Fibroblast of lung (primary cell): ENCODE measurements around the gene ALPK1. TPM values are rescaled to one million over a fixed set of nuclear protein-coding genes. Genes with fewer than 3 reads are reported as not detected.

Source experiments
- DNase-seq, 2 donors: peaks; one replicate each; pipeline versions ENCODE4 v3.0.0 to v3.0.0-alpha.2; 2010; ENCODE audit warnings: low read depth in 2 of 2
- H2AFZ ChIP-seq: 2 replicates; pipeline ENCODE4 v1.5.1; 2012; ENCODE audit warnings: low read length, control low read depth, inconsistent platforms
- H3K27ac ChIP-seq: 2 replicates; pipeline ENCODE4 v1.5.1; 2011; ENCODE audit warnings: low read length, control low read depth; ENCODE audit not compliant: insufficient read depth
- H3K27me3 ChIP-seq: 2 replicates; pipeline ENCODE4 v1.5.1; 2011; ENCODE audit warnings: mild to moderate bottlenecking, low read length; ENCODE audit not compliant: control insufficient read depth, insufficient read depth
- H3K36me3 ChIP-seq: 2 replicates; pipeline ENCODE4 v1.5.1; 2011; ENCODE audit warnings: low read length; ENCODE audit not compliant: control insufficient read depth, insufficient read depth
- H3K4me1 ChIP-seq: 2 replicates; pipeline ENCODE4 v1.5.1; 2011; ENCODE audit warnings: low read length; ENCODE audit not compliant: control insufficient read depth, insufficient read depth; ENCODE audit errors: extremely low read depth
- H3K4me2 ChIP-seq: 2 replicates; pipeline ENCODE4 v1.5.1; 2011; ENCODE audit warnings: low read length, control low read depth; ENCODE audit not compliant: insufficient read depth; ENCODE audit errors: extremely low read depth
- H3K4me3 ChIP-seq, 4 experiments: fragments of 200-600 bp in 1 of 4; sonication (generic) in 1 of 4; replicated peaks in 1 of 4; 2 replicates each; pipeline ENCODE4 v1.5.1; 2011 to 2016; ENCODE audit warnings: low read length in 4 of 4, low read depth in 3 of 4, mild to moderate bottlenecking in 3 of 4, control low read depth in 2 of 4, inconsistent platforms in 1 of 4, mixed read lengths in 1 of 4; ENCODE audit not compliant: insufficient read depth in 1 of 4; ENCODE audit errors: control extremely low read depth in 1 of 4
- H3K79me2 ChIP-seq: 2 replicates; pipeline ENCODE4 v1.5.1; 2012; ENCODE audit warnings: mild to moderate bottlenecking, low read length, inconsistent platforms; ENCODE audit not compliant: control insufficient read depth, insufficient read depth
- H3K9ac ChIP-seq: 2 replicates; pipeline ENCODE4 v1.5.1; 2011; ENCODE audit warnings: mild to moderate bottlenecking, low read length, control low read depth; ENCODE audit not compliant: insufficient read depth
- H3K9me3 ChIP-seq: 2 replicates; pipeline ENCODE4 v1.5.1; 2012; ENCODE audit warnings: low read depth, low read length; ENCODE audit not compliant: control insufficient read depth, insufficient read depth
- H4K20me1 ChIP-seq: 2 replicates; pipeline ENCODE4 v1.5.1; 2011; ENCODE audit warnings: low read length; ENCODE audit not compliant: control insufficient read depth, insufficient read depth; ENCODE audit errors: extremely low read depth
- EZH2 ChIP-seq: IDR thresholded peaks from 2 replicates; pipeline ENCODE4 v1.5.1; 2012; ENCODE audit warnings: low read length, control low read depth, mild to moderate bottlenecking; ENCODE audit errors: missing control alignments
- polyA plus RNA-seq, 2 donors: library from polyadenylated mRNA; depleted of rRNA in 1 of 2; stranded (reverse) in 1 of 2; unstranded in 1 of 2; fragments of >200 nt; gene quantifications; 2 replicates each; pipeline ENCODE4 v1.2.1, GENCODE V29; 2011 to 2012; ENCODE audit warnings: missing spikeins in 1 of 2
- total RNA-seq: library from RNA; depleted of rRNA; stranded (reverse); fragments of >200 nt; gene quantifications from 2 replicates; pipeline ENCODE4 v1.2.1, GENCODE V29; 2014
- TF ChIP-seq, protein P1 (sequence below), 2 donors: IDR thresholded peaks in 1 of 2; conservative IDR thresholded peaks in 1 of 2; 1 replicate in 1 of 2; 2 replicates in 1 of 2; pipeline ENCODE4 v1.5.1; 2011 to 2012; ENCODE audit warnings: low read length in 2 of 2, control low read depth in 1 of 2, inconsistent platforms in 1 of 2, low read depth in 1 of 2, mild to moderate bottlenecking in 1 of 2

The ALPK1 gene
- total and polyA plus RNA-seq, 2 donors (not counting 1 experiment from before 2014, with no cell fraction given): 9.3 to 50.2 TPM

DNA sequence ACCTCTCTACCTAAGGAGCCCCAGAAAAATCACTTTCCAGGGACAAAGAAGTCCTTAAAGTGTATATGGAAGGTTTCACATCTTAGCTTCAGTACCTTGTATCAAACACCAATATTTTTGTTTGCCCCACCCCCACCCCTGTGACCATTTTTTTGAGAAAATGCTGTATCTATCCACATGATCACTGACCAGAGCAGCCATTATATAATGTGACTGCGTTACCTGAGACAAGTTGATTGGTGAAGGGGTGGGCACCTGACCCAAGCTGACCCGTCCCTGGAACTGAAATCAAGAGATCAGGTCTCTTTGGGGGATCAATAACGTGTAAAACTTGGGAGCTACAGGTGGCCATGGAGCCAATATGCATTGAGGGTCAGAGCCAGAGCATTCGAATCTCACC, 22.2 kb upstream of the ALPK1 start:
- Histone ChIP-seq H3K27me3 (no peaks in the 10 kb centered on the region), H3K27ac (no peak overlapping the region), H3K36me3 (no peaks in the 10 kb centered on the region), H3K4me1 (peaks cover 7% of the 10 kb centered on the region), H3K4me3 (no peak overlapping the region), H3K9me3 (no peaks in the 10 kb centered on the region), H3K4me2 (no peak overlapping the region), H3K79me2 (no peaks in the 10 kb centered on the region), H3K9ac (no peak overlapping the region), H2AFZ (no peak overlapping the region), H4K20me1 (no peaks in the 10 kb centered on the region)
- no peak for DNase-seq
- TF ChIP-seq, protein P1, sequence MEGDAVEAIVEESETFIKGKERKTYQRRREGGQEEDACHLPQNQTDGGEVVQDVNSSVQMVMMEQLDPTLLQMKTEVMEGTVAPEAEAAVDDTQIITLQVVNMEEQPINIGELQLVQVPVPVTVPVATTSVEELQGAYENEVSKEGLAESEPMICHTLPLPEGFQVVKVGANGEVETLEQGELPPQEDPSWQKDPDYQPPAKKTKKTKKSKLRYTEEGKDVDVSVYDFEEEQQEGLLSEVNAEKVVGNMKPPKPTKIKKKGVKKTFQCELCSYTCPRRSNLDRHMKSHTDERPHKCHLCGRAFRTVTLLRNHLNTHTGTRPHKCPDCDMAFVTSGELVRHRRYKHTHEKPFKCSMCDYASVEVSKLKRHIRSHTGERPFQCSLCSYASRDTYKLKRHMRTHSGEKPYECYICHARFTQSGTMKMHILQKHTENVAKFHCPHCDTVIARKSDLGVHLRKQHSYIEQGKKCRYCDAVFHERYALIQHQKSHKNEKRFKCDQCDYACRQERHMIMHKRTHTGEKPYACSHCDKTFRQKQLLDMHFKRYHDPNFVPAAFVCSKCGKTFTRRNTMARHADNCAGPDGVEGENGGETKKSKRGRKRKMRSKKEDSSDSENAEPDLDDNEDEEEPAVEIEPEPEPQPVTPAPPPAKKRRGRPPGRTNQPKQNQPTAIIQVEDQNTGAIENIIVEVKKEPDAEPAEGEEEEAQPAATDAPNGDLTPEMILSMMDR (conservative IDR thresholded peaks at IDR 0.05 in 1 of 2, IDR thresholded peaks at IDR 0.05 in 1 of 2; ENCODE audit: low read depth in 1 of 2, low read length in 2 of 2): no peak
- no peak for TF ChIP-seq EZH2

DNA sequence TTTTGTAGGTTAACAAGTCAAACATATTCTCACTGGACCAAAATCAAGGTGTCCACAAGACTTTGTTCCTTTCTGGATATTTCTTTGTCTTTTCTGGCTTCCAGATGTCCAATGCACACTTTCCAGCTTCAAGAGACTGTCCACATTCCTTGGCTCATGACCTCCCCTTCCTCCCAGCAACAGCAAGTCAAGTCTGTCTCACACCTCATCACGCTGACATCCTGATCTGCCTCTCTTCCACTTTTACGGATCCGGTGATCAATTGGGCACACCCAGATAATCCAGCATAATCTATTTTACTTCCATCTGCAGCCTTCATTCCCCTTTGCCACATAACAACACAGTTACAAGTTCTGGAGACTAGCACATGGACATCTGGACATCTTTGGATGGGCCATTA, 21.1 kb upstream of the ALPK1 start:
- Histone ChIP-seq H3K9ac (no peak overlapping the region), H3K9me3 (no peaks in the 10 kb centered on the region), H3K4me3 (no peak overlapping the region), H2AFZ (no peak overlapping the region), H3K27ac (no peak overlapping the region), H3K27me3 (no peaks in the 10 kb centered on the region), H3K79me2 (no peaks in the 10 kb centered on the region), H3K36me3 (no peaks in the 10 kb centered on the region), H4K20me1 (no peaks in the 10 kb centered on the region), H3K4me1 (peaks cover under 1% of the 10 kb centered on the region), H3K4me2 (no peak overlapping the region)
- no peak for DNase-seq
- TF ChIP-seq, protein P1 (conservative IDR thresholded peaks at IDR 0.05 in 1 of 2, IDR thresholded peaks at IDR 0.05 in 1 of 2; ENCODE audit: low read depth in 1 of 2, low read length in 2 of 2): no peak
- TF ChIP-seq EZH2: no peak

DNA sequence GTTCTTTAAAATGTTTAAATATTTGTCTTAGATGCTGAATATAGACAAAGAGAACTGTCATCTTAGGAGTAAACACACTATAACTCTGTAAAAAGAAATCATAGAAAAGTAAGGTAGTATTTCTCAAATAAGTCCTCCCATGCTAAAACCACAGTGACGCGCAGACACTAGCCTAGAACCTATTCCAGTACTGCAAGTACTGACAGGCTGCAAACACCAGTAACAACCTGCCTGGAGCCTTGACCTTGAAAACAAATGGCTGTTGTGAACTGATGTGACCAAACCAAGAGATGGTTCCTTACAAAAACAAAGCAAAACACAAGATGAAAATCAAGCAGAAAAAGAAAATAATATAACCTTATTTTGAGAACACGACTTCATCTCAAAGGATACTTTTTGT, 19.9 kb upstream of the ALPK1 start:
- H3K9me3 ChIP-seq: no peaks in the 10 kb centered on the region
- DNase-seq: no peak
- no peaks in the 10 kb centered on the region for H3K27me3 ChIP-seq
- no peak overlapping the region for H3K27ac ChIP-seq
- H4K20me1 ChIP-seq: no peaks in the 10 kb centered on the region
- no peaks in the 10 kb centered on the region for H3K4me1 ChIP-seq
- H2AFZ ChIP-seq: no peak overlapping the region
- no peaks in the 10 kb centered on the region for H3K79me2 ChIP-seq
- no peak overlapping the region for H3K4me3 ChIP-seq
- H3K9ac ChIP-seq: no peak overlapping the region
- H3K36me3 ChIP-seq: no peaks in the 10 kb centered on the region
- no peak overlapping the region for H3K4me2 ChIP-seq
- TF ChIP-seq, protein P1 (conservative IDR thresholded peaks at IDR 0.05 in 1 of 2, IDR thresholded peaks at IDR 0.05 in 1 of 2; ENCODE audit: low read depth in 1 of 2, low read length in 2 of 2): no peak
- TF ChIP-seq EZH2: no peak
